HL-60 (cell line): ENCODE results near the gene AEBP2.
"Not testable (repeated sequence)": the region's sequence is repeated elsewhere in the genome, so short reads cannot be mapped to it uniquely, and the experiment has no call there.

Source experiments
- DNase-seq, 2 experiments: peaks; one replicate each; pipeline ENCODE4 v3.0.0-alpha.2; 2010 to 2020; ENCODE audit warnings: low read depth in 1 of 2, low spot score in 1 of 2
- H3K27ac ChIP-seq: fragments of 250-450 bp; sonication (Bioruptor Pico); replicated peaks from 2 replicates; pipeline ENCODE4 v1.5.1; 2020; ENCODE audit warnings: mild to moderate bottlenecking, moderate library complexity
- H3K27me3 ChIP-seq: fragments of 250-450 bp; sonication (Bioruptor Pico); 2 replicates; pipeline ENCODE4 v1.5.1; 2021; ENCODE audit warnings: mild to moderate bottlenecking, moderate library complexity; ENCODE audit not compliant: insufficient read depth, poor library complexity, severe bottlenecking
- H3K4me3 ChIP-seq: replicated peaks from 2 replicates; pipeline ENCODE4 v1.5.1; 2011; ENCODE audit warnings: mild to moderate bottlenecking, control low read depth, low read length; ENCODE audit not compliant: insufficient read depth
- CTCF ChIP-seq: IDR thresholded peaks from one replicate; pipeline ENCODE4 v1.5.1; 2011; ENCODE audit warnings: low read length, control low read depth, inconsistent platforms; ENCODE audit not compliant: insufficient read depth
- GABPA ChIP-seq: IDR thresholded peaks from 2 replicates; pipeline ENCODE4 v1.6.1; 2012; ENCODE audit warnings: low read depth
- POLR2AphosphoS5 ChIP-seq: IDR thresholded peaks from 2 replicates; pipeline ENCODE4 v1.6.1; 2012; ENCODE audit warnings: low read depth
- REST ChIP-seq: IDR thresholded peaks from 2 replicates; pipeline ENCODE4 v1.6.1; 2012; ENCODE audit warnings: low read depth; ENCODE audit not compliant: insufficient replicate concordance
- SPI1 ChIP-seq: IDR thresholded peaks from 2 replicates; pipeline ENCODE4 v1.6.1; 2012; ENCODE audit warnings: low read depth, mild to moderate bottlenecking, borderline replicate concordance
- long read RNA-seq: library from polyadenylated mRNA; unstranded; transcript quantifications from one replicate; pipeline ENCODE4 v2.0.0, GENCODE V29; 2020

AEBP2 gene
- long read RNA-seq, partial matches to known transcripts: 10 of 22 reads
- long read RNA-seq, other reads (novel, unspliced or antisense): 10 of 22 reads

- Histone ChIP-seq H3K27me3 (no peaks in the 10 kb centered on the region), H3K4me3 (peak within 1 kb of the TSS; percentile 86), H3K27ac (peak within 1 kb of the TSS; percentile 87)
- no peak for TF ChIP-seq GABPA
- peak; percentile 47 for TF ChIP-seq POLR2AphosphoS5
- no peak for TF ChIP-seq SPI1
- TF ChIP-seq REST: peak; percentile 12
- DNase-seq: peak; percentile 88 to 94
Observed at GRCh38 chr12:19439059-19440018, at the start of gene AEBP2. Gene AEBP2, plus strand, starts transcription at chr12:19439492. Its CDS starts 208 bp downstream, at chr12:19439700.

GRCh38 chr12:19390051-19390598, 49.2 kb upstream of the AEBP2 start:
- Histone ChIP-seq H3K27ac (no peak overlapping the region), H3K27me3 (no peaks in the 10 kb centered on the region), H3K4me3 (no peak overlapping the region)
- DNase-seq: no peak
- TF ChIP-seq GABPA (no peak), POLR2AphosphoS5 (no peak), SPI1 (no peak), CTCF (no peak), REST (no peak)

- DNase-seq, H3K27me3 ChIP-seq, H3K4me3 ChIP-seq, H3K27ac ChIP-seq: not testable (repeated sequence)
Observed at GRCh38 chr12:19392644-19393043, 46.6 kb upstream of the AEBP2 start.

- no peak for TF ChIP-seq REST
- TF ChIP-seq CTCF: no peak
- TF ChIP-seq SPI1: no peak
- no peak for TF ChIP-seq GABPA
- TF ChIP-seq POLR2AphosphoS5: no peak
- H3K4me3 ChIP-seq: no peak overlapping the region
- DNase-seq: no peak
- H3K27me3 ChIP-seq: no peaks in the 10 kb centered on the region
- no peak overlapping the region for H3K27ac ChIP-seq
Observed at GRCh38 chr12:19394385-19394784, 44.9 kb upstream of the AEBP2 start.
